ENCODE results near the gene RASAL1.
"Not testable (repeated sequence)": the region's sequence is repeated elsewhere in the genome, so short reads cannot be mapped to it uniquely, and the experiment has no call there.

GRCh38 chr12:113117684-113118083, 17.9 kb downstream of the RASAL1 start:
- TF ChIP-seq, protein P1, sequence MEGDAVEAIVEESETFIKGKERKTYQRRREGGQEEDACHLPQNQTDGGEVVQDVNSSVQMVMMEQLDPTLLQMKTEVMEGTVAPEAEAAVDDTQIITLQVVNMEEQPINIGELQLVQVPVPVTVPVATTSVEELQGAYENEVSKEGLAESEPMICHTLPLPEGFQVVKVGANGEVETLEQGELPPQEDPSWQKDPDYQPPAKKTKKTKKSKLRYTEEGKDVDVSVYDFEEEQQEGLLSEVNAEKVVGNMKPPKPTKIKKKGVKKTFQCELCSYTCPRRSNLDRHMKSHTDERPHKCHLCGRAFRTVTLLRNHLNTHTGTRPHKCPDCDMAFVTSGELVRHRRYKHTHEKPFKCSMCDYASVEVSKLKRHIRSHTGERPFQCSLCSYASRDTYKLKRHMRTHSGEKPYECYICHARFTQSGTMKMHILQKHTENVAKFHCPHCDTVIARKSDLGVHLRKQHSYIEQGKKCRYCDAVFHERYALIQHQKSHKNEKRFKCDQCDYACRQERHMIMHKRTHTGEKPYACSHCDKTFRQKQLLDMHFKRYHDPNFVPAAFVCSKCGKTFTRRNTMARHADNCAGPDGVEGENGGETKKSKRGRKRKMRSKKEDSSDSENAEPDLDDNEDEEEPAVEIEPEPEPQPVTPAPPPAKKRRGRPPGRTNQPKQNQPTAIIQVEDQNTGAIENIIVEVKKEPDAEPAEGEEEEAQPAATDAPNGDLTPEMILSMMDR (IDR thresholded peaks at IDR 0.05), result not testable (repeated sequence)
- TF ChIP-seq POLR2AphosphoS5, POLR2A (IDR thresholded peaks at IDR 0.05): not testable (repeated sequence)
